ENCODE measurements around the gene DOCK1.

Gene DOCK1

GRCh38 chr10:127064474-127064873 lies 159.2 kb downstream of the DOCK1 start:
- no peak overlapping the region for H3K9ac ChIP-seq (ENCODE audit: low read depth, low read length, poor library complexity, severe bottlenecking)
- H3K36me3 ChIP-seq (ENCODE audit: insufficient read depth, low read length): no peaks in the 10 kb centered on the region
- H3K4me3 ChIP-seq (ENCODE audit: low read length, poor library complexity, severe bottlenecking): no peak overlapping the region
- no peaks in the 10 kb centered on the region for H3K27me3 ChIP-seq (ENCODE audit: insufficient read depth, low read length, poor library complexity, severe bottlenecking)
- no peaks in the 10 kb centered on the region for H3F3A ChIP-seq (ENCODE audit: low read depth)
- H2AFZ ChIP-seq (ENCODE audit: low read length): no peak overlapping the region
- TF ChIP-seq EZH2phosphoT487 (IDR thresholded peaks at IDR 0.05; ENCODE audit: borderline replicate concordance) (no peak), CTCF (conservative IDR thresholded peaks at IDR 0.05; ENCODE audit: low read length) (no peak)
- H3K9me2 ChIP-seq (replicated peaks; ENCODE audit: low read depth, low read length): no peaks in the 10 kb centered on the region
- H4K20me1 ChIP-seq (ENCODE audit: insufficient read depth, low read length, poor library complexity, severe bottlenecking): no peaks in the 10 kb centered on the region
- no peak overlapping the region for H3K4me2 ChIP-seq (ENCODE audit: low read depth, low read length, poor library complexity, severe bottlenecking)
- no peaks in the 10 kb centered on the region for H3K4me1 ChIP-seq (ENCODE audit: insufficient read depth, low read length, poor library complexity, severe bottlenecking)
- H3K79me2 ChIP-seq (ENCODE audit: insufficient read depth, low read length): no peaks in the 10 kb centered on the region
- H3K9me3 ChIP-seq (ENCODE audit: insufficient read depth, low read depth, low read length): peaks cover 9% of the 10 kb centered on the region; the same call in 1 of the 2 replicates

- Histone ChIP-seq H3K36me3 (ENCODE audit: insufficient read depth, low read length) (no peaks in the 10 kb centered on the region), H3K9ac (ENCODE audit: low read depth, low read length, poor library complexity, severe bottlenecking) (no peak overlapping the region), H3F3A (ENCODE audit: low read depth) (no peaks in the 10 kb centered on the region), H3K9me3 (ENCODE audit: insufficient read depth, low read depth, low read length) (no peaks in the 10 kb centered on the region; the same call in 1 of the 2 replicates), H3K9me2 (replicated peaks; ENCODE audit: low read depth, low read length) (no peaks in the 10 kb centered on the region), H3K79me2 (ENCODE audit: insufficient read depth, low read length) (no peaks in the 10 kb centered on the region), H3K27me3 (ENCODE audit: insufficient read depth, low read length, poor library complexity, severe bottlenecking) (no peaks in the 10 kb centered on the region), H2AFZ (ENCODE audit: low read length) (no peak overlapping the region), H3K4me3 (ENCODE audit: low read length, poor library complexity, severe bottlenecking) (no peak overlapping the region), H3K4me1 (ENCODE audit: insufficient read depth, low read length, poor library complexity, severe bottlenecking) (no peaks in the 10 kb centered on the region), H4K20me1 (ENCODE audit: insufficient read depth, low read length, poor library complexity, severe bottlenecking) (no peaks in the 10 kb centered on the region), H3K4me2 (ENCODE audit: low read depth, low read length, poor library complexity, severe bottlenecking) (no peak overlapping the region)
- no peak for TF ChIP-seq CTCF (conservative IDR thresholded peaks at IDR 0.05; ENCODE audit: low read length)
- no peak for TF ChIP-seq EZH2phosphoT487 (IDR thresholded peaks at IDR 0.05; ENCODE audit: borderline replicate concordance)
These were observed 162.4 kb downstream of the DOCK1 start for GRCh38 chr10:127067542-127068194.

- H3K9me2 ChIP-seq (replicated peaks; ENCODE audit: low read depth, low read length): no peaks in the 10 kb centered on the region
- TF ChIP-seq EZH2phosphoT487 (IDR thresholded peaks at IDR 0.05; ENCODE audit: borderline replicate concordance): no peak
- no peak for TF ChIP-seq CTCF (conservative IDR thresholded peaks at IDR 0.05; ENCODE audit: low read length)
These were observed 163.3 kb downstream of the DOCK1 start for GRCh38 chr10:127068485-127068884.

More at GRCh38 chr10:127068485-127068884, 163.3 kb downstream of the DOCK1 start:
- H3K4me3 ChIP-seq (ENCODE audit: low read length, poor library complexity, severe bottlenecking): no peak overlapping the region
- H2AFZ ChIP-seq (ENCODE audit: low read length): no peak overlapping the region
- H3K27me3 ChIP-seq (ENCODE audit: insufficient read depth, low read length, poor library complexity, severe bottlenecking): no peaks in the 10 kb centered on the region
- no peaks in the 10 kb centered on the region for H4K20me1 ChIP-seq (ENCODE audit: insufficient read depth, low read length, poor library complexity, severe bottlenecking)
- no peaks in the 10 kb centered on the region for H3F3A ChIP-seq (ENCODE audit: low read depth)
- no peak overlapping the region for H3K4me2 ChIP-seq (ENCODE audit: low read depth, low read length, poor library complexity, severe bottlenecking)
- no peak overlapping the region for H3K9ac ChIP-seq (ENCODE audit: low read depth, low read length, poor library complexity, severe bottlenecking)
- no peaks in the 10 kb centered on the region for H3K36me3 ChIP-seq (ENCODE audit: insufficient read depth, low read length)
- H3K9me3 ChIP-seq (ENCODE audit: insufficient read depth, low read depth, low read length): no peaks in the 10 kb centered on the region; the same call in 1 of the 2 replicates
- H3K4me1 ChIP-seq (ENCODE audit: insufficient read depth, low read length, poor library complexity, severe bottlenecking): no peaks in the 10 kb centered on the region
- no peaks in the 10 kb centered on the region for H3K79me2 ChIP-seq (ENCODE audit: insufficient read depth, low read length)
